Keratinocyte (primary cell): ENCODE measurements around the gene MRS2. TPM values are rescaled to one million over a fixed set of nuclear protein-coding genes. Genes with fewer than 3 reads are reported as not detected.

Experiments
- DNase-seq: peaks from one replicate; pipeline ENCODE4 v3.0.0-alpha.2; 2011; ENCODE audit warnings: low read depth, missing footprints, low spot score
- FAIRE-seq: peaks from 2 replicates; lab custom pipeline; 2011; peaks lifted over from hg19 to GRCh38; lab: Jason Lieb, UNC
- H2AFZ ChIP-seq: 2 replicates; pipeline ENCODE4 v1.6.0; 2012; ENCODE audit warnings: low read length, control low read depth, inconsistent platforms; ENCODE audit not compliant: control insufficient read depth
- H3K27ac ChIP-seq: 2 replicates; pipeline ENCODE4 v1.5.1; 2011; ENCODE audit warnings: low read length; ENCODE audit not compliant: control insufficient read depth, insufficient read depth
- H3K27me3 ChIP-seq: 3 replicates; pipeline ENCODE4 v1.6.0; 2011; ENCODE audit warnings: low read length; ENCODE audit not compliant: control insufficient read depth, insufficient read depth; ENCODE audit errors: extremely low read depth
- H3K36me3 ChIP-seq, 2 experiments: 2 replicates in 1 of 2; 3 replicates in 1 of 2; pipeline ENCODE4 v1.5.1; 2011; ENCODE audit warnings: low read length in 2 of 2, mild to moderate bottlenecking in 1 of 2; ENCODE audit not compliant: control insufficient read depth in 2 of 2, insufficient read depth in 2 of 2; ENCODE audit errors: extremely low read depth in 1 of 2
- H3K4me1 ChIP-seq: 3 replicates; pipeline ENCODE4 v1.5.1; 2011; ENCODE audit warnings: low read length; ENCODE audit not compliant: control insufficient read depth, insufficient read depth; ENCODE audit errors: extremely low read depth
- H3K4me2 ChIP-seq: 3 replicates; pipeline ENCODE4 v1.6.0; 2011; ENCODE audit warnings: low read depth, low read length; ENCODE audit not compliant: control insufficient read depth, insufficient read depth; ENCODE audit errors: extremely low read depth
- H3K4me3 ChIP-seq, 3 experiments: fragments of 200-600 bp in 1 of 3; sonication (generic) in 1 of 3; 2 replicates in 2 of 3; 3 replicates in 1 of 3; pipeline ENCODE4 v1.5.1; 2011 to 2016; ENCODE audit warnings: low read length in 3 of 3, mild to moderate bottlenecking in 3 of 3, control low read depth in 2 of 3, inconsistent platforms in 1 of 3, low read depth in 1 of 3, mixed read lengths in 1 of 3, mixed run types in 1 of 3, moderate library complexity in 1 of 3; ENCODE audit not compliant: control insufficient read depth in 2 of 3, insufficient read depth in 2 of 3; ENCODE audit errors: extremely low read depth in 1 of 3
- H3K79me2 ChIP-seq: 2 replicates; pipeline ENCODE4 v1.6.0; 2012; ENCODE audit warnings: low read length; ENCODE audit not compliant: control insufficient read depth, insufficient read depth
- H3K9ac ChIP-seq: 3 replicates; pipeline ENCODE4 v1.6.0; 2011; ENCODE audit warnings: low read length; ENCODE audit not compliant: control insufficient read depth, insufficient read depth; ENCODE audit errors: extremely low read depth
- H3K9me1 ChIP-seq: 3 replicates; pipeline ENCODE4 v1.6.0; 2011; ENCODE audit warnings: low read length; ENCODE audit not compliant: control insufficient read depth, insufficient read depth; ENCODE audit errors: extremely low read depth
- H3K9me3 ChIP-seq: 2 replicates; pipeline ENCODE4 v1.5.1; 2012; ENCODE audit warnings: low read depth, low read length; ENCODE audit not compliant: control insufficient read depth
- H4K20me1 ChIP-seq: 3 replicates; pipeline ENCODE4 v1.6.0; 2011; ENCODE audit warnings: low read length; ENCODE audit not compliant: control insufficient read depth, insufficient read depth; ENCODE audit errors: extremely low read depth
- EZH2 ChIP-seq: IDR thresholded peaks from one replicate; pipeline ENCODE4 v1.6.1; 2012; ENCODE audit warnings: inconsistent platforms, mild to moderate bottlenecking, low read length, moderate library complexity
- dilution Hi-C: fragments of 300-500 bp; cut with MboI; formaldehyde crosslinking; loops from one replicate; pipeline ENCODE4 v1.7.0; 2020; ENCODE audit warnings: low sequenced_read_pairs; ENCODE audit not compliant: extremely low pct_ligation_motif_present
- polyA plus RNA-seq, 5 experiments: library from polyadenylated mRNA; depleted of rRNA in 3 of 5; stranded (reverse) in 3 of 5; stranded (forward) in 1 of 5; unstranded in 1 of 5; fragments of >200 nt; gene quantifications; 1 replicate in 1 of 5; 2 replicates in 3 of 5; 3 replicates in 1 of 5; pipeline versions ENCODE4 v1.2.1 to v1.2.3, GENCODE V29; 2011 to 2012; ENCODE audit warnings: missing spikeins in 2 of 5, low read depth in 1 of 5, low replicate concordance in 1 of 5
- TF ChIP-seq, protein P1 (sequence below), 3 experiments: IDR thresholded peaks in 1 of 3; conservative IDR thresholded peaks in 1 of 3; optimal IDR thresholded peaks in 1 of 3; 2 replicates in 2 of 3; 3 replicates in 1 of 3; pipeline versions ENCODE3 to v1.5.1; 2011; ENCODE audit warnings: low read length in 3 of 3, mild to moderate bottlenecking in 3 of 3, moderate library complexity in 2 of 3, control low read depth in 1 of 3, inconsistent platforms in 1 of 3; ENCODE audit not compliant: insufficient read depth in 2 of 3; ENCODE audit errors: extremely low read depth in 1 of 3

MRS2 gene
- polyA plus RNA-seq, 1 donor (not counting 4 experiments of a cell fraction or from before 2014, with no cell fraction given), result 26.9 TPM

DNA sequence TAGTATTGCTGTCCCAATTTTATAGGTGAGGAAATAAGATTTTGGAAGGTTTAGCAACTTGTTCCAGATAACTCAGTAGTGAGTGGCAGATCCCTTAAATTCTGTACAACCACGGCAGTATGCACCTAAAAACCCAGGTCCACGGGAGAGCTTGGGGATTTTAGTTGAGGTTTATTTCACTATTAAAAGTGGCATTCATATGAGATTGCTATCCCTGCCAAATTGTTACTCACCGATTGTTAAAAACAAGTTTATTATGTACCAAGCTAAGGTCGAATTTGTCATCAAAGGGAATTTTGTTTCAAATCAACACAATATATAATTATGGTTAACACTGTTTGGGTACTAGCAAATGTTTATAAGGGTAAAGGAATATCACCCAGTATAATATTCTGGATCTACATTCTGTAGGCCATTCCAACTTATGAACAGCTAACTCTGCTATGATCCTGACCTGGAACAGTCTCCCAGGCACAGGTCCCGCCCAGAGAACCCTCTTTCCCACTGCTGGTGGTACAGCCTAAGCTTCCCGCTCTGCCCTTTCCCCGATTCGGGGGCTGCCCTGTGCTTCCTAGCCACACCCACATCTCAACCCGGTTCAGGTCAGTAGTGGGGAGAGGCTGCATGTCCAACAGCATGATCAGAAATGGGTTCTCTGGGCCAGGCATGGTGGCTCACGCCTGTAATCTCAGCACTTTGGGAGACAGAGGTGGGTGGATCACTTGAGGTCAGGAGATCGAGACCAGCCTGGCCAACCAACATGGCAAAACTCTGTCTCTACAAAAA is 61.7 kb downstream of the MRS2 start:
- H3K4me1 ChIP-seq, result no peaks in the 10 kb centered on the region
- no peaks in the 10 kb centered on the region for H4K20me1 ChIP-seq
- H3K9ac ChIP-seq, result no peak overlapping the region
- no peak for DNase-seq
- no peaks in the 10 kb centered on the region for H3K9me3 ChIP-seq
- no peak for FAIRE-seq
- no peaks in the 10 kb centered on the region for H3K27me3 ChIP-seq
- H3K36me3 ChIP-seq, result no peaks in the 10 kb centered on the region
- H3K9me1 ChIP-seq, result no peaks in the 10 kb centered on the region
- H3K4me3 ChIP-seq, result no peak overlapping the region
- H3K27ac ChIP-seq, result no peak overlapping the region
- TF ChIP-seq, protein P1, sequence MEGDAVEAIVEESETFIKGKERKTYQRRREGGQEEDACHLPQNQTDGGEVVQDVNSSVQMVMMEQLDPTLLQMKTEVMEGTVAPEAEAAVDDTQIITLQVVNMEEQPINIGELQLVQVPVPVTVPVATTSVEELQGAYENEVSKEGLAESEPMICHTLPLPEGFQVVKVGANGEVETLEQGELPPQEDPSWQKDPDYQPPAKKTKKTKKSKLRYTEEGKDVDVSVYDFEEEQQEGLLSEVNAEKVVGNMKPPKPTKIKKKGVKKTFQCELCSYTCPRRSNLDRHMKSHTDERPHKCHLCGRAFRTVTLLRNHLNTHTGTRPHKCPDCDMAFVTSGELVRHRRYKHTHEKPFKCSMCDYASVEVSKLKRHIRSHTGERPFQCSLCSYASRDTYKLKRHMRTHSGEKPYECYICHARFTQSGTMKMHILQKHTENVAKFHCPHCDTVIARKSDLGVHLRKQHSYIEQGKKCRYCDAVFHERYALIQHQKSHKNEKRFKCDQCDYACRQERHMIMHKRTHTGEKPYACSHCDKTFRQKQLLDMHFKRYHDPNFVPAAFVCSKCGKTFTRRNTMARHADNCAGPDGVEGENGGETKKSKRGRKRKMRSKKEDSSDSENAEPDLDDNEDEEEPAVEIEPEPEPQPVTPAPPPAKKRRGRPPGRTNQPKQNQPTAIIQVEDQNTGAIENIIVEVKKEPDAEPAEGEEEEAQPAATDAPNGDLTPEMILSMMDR (optimal IDR thresholded peaks at IDR 0.05 in 1 of 3, IDR thresholded peaks at IDR 0.05 in 1 of 3, conservative IDR thresholded peaks at IDR 0.05 in 1 of 3; ENCODE audit: extremely low read depth in 1 of 3, insufficient read depth in 2 of 3, low read length in 3 of 3), result no peak
- TF ChIP-seq EZH2, result no peak
- H2AFZ ChIP-seq, result no peak overlapping the region
- H3K79me2 ChIP-seq, result no peaks in the 10 kb centered on the region
- dilution Hi-C loops, result no loop called here
- H3K4me2 ChIP-seq, result no peak overlapping the region

DNA sequence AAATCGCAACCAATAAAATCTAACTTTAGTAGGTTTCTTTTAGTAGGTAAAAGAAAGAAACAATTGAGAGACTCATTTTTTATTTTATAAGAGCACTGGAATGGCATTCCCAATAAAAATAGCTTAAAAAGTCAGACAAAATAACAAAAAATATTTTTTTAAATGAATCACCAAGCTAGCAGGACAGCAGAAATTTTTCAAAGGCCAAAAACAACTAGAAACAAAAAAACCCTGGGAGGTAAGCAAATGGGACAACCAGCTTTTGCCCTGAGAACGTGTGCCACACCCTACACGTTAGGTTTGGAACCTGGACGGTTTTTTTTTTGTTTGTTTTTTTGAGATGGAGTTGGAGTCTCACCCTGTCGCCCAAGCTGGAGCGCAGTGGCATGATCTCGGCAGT is 67.1 kb downstream of the MRS2 start:
- FAIRE-seq, result no peak
- dilution Hi-C loops, result no loop called here
- H3K36me3 ChIP-seq, result no peaks in the 10 kb centered on the region
- no peak overlapping the region for H3K4me3 ChIP-seq
- H2AFZ ChIP-seq, result no peak overlapping the region
- no peak for DNase-seq
- no peak overlapping the region for H3K27ac ChIP-seq
- no peaks in the 10 kb centered on the region for H3K27me3 ChIP-seq
- no peaks in the 10 kb centered on the region for H3K4me1 ChIP-seq
- no peak overlapping the region for H3K4me2 ChIP-seq
- no peaks in the 10 kb centered on the region for H3K9me1 ChIP-seq
- H4K20me1 ChIP-seq, result no peaks in the 10 kb centered on the region
- no peak overlapping the region for H3K9ac ChIP-seq
- no peaks in the 10 kb centered on the region for H3K9me3 ChIP-seq
- H3K79me2 ChIP-seq, result no peaks in the 10 kb centered on the region
- TF ChIP-seq, protein P1 (optimal IDR thresholded peaks at IDR 0.05 in 1 of 3, IDR thresholded peaks at IDR 0.05 in 1 of 3, conservative IDR thresholded peaks at IDR 0.05 in 1 of 3; ENCODE audit: extremely low read depth in 1 of 3, insufficient read depth in 2 of 3, low read length in 3 of 3), result no peak
- TF ChIP-seq EZH2, result no peak
